GM20000 (cell line): ENCODE data around the gene TMEM87B.

Experiments used
- DNase-seq: peaks from one replicate; pipeline ENCODE4 v3.0.0; 2012; ENCODE audit warnings: low spot score
- TF ChIP-seq, protein P1 (sequence below): IDR thresholded peaks from 2 replicates; pipeline ENCODE4 v1.5.1; 2012; ENCODE audit warnings: mild to moderate bottlenecking, control low read depth; ENCODE audit errors: extremely low read depth, missing control alignments

Gene TMEM87B

DNA sequence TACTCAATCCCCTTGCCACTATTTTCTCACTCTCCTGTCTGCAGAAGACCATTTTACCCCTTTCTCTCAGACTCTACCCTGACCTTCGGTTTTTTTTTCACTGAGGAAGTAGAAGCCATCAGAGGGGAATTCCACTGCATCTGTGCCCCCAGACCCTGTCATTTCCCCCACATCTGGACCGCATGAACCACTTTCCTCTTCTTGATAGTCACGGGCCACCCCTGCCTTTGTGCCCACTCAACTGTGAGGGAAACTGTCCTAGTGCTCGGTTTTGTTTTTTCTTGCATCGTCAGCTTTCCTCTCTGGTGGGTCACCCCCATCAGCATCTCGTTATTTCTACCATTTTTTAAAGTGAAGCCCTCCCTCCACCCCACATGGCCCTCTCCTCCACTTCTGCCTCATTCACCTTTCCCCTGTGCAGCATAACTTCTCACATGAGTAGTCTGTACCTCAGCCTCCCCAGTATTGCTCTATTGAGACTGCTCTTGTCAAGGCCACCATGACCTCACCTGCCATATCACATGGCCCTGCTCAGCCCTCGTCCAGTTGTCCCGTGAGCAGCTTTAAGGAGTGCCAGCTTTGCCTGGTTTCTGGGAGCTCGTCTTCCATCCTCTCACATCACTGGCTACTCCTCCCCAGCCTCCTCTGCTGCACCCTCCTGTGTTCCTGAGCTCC, 32.4 kb downstream of the TMEM87B start:
- TF ChIP-seq, protein P1, sequence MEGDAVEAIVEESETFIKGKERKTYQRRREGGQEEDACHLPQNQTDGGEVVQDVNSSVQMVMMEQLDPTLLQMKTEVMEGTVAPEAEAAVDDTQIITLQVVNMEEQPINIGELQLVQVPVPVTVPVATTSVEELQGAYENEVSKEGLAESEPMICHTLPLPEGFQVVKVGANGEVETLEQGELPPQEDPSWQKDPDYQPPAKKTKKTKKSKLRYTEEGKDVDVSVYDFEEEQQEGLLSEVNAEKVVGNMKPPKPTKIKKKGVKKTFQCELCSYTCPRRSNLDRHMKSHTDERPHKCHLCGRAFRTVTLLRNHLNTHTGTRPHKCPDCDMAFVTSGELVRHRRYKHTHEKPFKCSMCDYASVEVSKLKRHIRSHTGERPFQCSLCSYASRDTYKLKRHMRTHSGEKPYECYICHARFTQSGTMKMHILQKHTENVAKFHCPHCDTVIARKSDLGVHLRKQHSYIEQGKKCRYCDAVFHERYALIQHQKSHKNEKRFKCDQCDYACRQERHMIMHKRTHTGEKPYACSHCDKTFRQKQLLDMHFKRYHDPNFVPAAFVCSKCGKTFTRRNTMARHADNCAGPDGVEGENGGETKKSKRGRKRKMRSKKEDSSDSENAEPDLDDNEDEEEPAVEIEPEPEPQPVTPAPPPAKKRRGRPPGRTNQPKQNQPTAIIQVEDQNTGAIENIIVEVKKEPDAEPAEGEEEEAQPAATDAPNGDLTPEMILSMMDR = no peak
- peak; percentile 56 for DNase-seq

DNA sequence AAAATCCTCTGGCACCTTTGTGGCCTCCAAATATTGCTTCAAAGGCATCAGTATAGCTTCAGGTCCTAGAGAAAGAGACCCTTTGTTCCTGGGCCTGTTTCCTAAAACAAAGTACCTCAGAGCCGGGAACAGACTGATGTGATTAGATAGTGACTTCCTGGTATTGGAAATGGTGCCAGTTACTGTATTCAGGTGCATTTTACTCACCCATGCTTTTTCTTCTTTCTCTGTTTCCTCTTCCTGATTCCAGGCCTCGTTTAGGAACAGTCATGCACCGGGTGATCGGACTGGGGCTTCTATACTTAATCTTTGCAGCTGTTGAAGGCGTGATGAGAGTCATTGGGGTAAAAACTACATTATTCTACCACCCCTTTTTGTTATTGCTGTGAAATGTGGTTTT, 34.3 kb downstream of the TMEM87B start:
- TF ChIP-seq, protein P1 = no peak
- no peak for DNase-seq

- DNase-seq = no peak
- TF ChIP-seq, protein P1 = no peak
These were observed 37.4 kb downstream of the TMEM87B start for GRCh38 chr2:112092286-112093041.

DNA sequence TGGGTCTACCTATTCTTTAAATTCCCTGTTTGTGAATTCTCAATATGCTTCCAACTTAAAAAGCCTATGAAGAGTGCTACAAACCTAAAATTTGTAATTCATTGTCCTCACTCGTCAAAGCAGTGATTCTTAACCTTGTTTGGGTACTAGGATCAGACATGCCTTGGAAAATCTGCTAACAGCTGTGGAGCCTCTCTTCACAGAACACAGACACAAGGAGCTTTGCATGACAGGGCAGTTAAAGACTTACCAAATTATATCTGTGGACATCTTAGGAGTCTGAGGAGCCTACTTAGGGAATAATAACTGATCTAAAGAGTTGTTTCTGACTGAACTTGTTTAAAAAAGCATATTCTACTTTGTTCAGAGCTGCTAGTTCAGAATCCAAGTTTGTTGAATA, 38.1 kb downstream of the TMEM87B start:
- TF ChIP-seq, protein P1 = no peak
- DNase-seq = no peak

GRCh38 chr2:112095681-112096080, 40.6 kb downstream of the TMEM87B start:
- TF ChIP-seq, protein P1 = no peak
- no peak for DNase-seq

DNA sequence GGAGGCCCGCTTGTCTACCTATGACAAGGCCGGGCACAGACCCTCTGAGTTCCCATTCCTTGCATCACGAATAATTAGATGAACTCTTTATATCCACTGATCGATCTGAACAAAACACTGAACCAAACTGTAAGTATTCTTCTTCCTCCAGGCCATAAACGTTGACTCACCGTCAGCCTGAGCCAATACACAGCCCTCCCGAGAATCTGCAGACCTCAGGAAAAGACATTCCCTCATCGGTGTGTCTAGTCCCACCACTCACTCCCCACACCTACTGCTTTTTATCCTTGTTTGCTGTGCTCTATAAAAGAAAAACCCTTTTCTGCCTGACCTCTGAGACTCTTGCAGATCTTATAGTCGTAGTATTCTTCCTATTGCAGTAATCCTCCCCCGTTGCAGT, 41.0 kb downstream of the TMEM87B start:
- TF ChIP-seq, protein P1 = no peak
- DNase-seq = no peak

DNA sequence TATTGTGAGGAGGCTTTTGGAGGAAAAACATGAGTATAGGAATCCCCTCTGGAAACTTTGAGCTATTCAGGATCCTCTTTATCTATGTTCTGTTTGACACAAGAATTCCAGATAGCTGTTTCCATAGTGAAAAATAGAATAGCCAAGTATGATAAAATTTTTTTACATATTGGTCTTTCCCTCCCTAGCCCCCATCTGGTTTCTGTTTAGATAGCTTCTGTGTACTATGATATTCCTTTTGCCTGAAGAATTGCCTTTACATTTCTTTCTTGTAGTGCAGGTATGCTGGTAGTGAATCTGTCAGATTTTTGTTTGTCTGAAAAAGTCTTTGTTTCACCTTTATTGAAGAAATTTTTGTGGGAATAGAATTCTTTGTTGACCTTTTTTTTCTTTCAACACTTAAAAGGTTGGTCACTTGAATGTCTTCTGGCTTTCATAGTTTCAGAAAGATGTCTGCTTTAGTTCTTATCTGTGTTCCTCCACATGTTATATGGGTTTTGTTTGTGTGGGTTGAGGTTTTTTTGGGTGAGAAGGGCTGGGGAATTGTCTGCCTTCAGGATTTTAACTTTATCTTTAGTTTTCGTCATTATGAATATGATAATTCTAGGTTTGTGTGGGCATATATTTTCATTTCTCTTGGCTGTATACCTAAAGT, 53.2 kb downstream of the TMEM87B start:
- TF ChIP-seq, protein P1 = no peak
- DNase-seq = no peak
